NCI-H2196 (cell line): ENCODE results near the gene PHF21B.

ENCODE experiments used
- DNase-seq: peaks from one replicate; lab custom pipeline; 2025; ENCODE audit not compliant: unreplicated experiment; lab: John Stamatoyannopoulos, UW

The PHF21B gene

DNA sequence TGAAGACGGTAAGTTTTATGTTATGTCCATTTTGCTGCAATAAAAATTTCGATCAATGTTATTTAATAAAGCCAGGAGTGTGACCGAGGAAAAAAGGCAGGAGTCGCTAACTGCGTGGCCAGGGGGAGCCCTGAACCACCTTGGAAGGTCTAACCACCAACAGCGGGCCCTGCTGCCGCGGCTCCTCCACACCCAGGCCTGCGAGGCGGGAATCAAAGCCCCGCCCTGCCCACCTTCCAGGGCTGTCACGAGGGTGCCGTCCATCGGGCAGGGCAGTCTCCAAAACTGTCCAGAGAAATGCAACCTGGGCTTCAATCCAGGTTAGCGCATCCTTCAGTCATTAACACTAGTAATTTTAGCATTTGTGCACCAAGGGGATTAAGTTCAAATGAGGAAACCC is 19.0 kb downstream of the PHF21B start:
- no peak for DNase-seq

DNA sequence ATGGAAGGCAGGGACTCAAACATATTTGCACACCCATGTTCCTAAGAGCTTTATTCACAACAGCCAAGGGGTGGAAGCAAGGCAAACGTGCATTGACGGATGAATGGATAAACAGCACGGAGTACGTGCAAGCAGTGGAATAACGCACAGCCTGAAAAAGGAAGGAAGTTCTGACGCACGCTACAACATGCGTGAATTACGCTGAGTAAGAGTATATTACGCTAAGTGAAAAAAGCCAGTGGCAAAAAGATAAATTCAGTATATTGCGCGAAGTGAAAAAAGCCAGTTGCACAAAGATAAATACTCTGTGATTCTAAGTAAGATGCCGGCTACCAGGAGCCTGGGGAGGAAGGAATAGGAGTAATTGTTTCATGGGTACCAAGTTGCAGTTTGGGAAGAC is 19.5 kb downstream of the PHF21B start:
- no peak for DNase-seq

DNA sequence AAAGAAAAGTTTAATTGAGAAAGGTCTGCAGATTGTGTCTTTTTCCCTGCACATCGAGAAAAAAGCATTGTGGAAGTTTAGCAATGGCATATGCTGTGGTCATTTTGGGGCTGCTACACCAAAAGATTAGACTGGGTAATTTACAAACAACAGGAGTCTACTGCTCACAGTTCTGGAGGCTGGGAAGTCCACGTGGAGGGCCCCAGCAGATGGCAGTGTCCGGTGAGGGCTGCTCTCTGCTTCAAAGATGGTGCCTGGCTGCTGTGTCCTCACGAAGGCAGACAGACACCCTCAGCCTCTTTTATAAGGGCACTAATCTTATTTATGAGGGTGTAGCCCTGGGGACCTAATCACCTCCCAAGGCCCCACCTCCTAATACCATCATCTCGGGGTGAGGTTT is 21.1 kb downstream of the PHF21B start:
- DNase-seq: no peak

DNA sequence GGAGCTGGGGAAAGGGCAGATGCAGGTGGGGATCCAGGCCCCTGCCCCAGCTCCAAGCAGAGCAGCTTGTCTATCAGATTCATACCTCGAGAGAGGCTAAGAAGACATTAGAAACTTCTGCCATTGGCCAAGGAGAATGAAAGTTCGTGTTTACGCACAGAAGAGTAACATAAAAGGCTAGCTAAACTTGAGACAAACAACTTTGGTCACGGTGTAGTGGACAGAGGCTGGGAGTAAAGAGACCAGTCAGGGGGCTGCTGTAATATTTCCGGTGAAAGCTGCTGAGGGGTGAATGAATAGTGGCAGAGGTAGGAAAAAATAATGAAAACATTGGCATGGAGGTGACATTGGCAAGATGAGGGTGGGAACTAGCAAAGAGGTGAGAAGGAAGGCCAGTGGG is 22.9 kb downstream of the PHF21B start:
- no peak for DNase-seq

DNA sequence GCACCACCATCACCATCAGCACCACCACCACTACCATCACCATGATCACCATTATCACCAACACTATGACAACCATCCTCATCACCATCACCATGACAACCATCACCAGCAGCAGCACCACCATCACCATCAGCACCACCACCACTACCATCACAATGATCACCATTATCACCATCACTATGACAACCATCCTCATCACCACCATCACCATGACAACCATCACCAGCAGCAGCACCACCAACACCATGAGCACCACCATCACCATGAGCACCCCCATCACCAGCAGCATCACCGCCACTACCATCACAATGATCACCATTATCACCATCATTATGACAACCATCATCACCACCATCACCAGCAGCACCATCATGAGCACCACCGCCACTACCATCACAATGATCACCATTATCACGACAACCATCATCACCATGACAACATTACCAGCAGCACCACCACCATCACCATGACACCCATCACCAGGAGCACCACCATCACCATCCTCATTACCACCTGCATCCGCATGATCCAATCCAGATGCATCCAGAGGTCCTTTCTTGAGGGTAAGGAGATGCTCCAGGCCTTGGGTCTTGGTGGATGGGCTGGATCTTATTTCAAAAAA is 23.8 kb downstream of the PHF21B start:
- no peak for DNase-seq

DNA sequence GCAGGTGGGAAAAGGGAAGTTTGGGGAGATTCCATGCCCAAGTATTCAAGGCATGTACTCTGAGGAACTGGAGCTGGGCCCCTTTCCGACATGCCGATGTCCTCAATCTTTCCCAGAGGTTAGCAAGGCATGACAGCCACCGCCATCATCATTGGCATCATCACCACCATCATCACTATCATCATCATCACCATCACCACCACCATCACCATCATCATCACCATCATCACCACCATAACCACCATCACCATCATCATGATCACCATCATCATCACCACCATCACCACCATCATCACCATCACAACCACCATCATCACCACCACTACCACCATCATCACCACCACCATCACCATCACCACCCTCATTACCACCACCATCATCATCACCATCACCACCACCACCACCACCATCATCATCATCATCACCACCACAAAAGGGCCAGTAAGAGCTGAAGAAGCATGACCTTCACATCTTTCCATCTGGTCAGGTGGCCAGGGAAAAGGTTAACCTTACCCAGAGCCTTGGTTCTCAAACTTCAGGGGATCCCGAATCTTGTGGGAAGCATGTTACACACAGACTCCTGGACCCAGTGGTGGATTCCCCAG is 25.8 kb downstream of the PHF21B start:
- no peak for DNase-seq

DNA sequence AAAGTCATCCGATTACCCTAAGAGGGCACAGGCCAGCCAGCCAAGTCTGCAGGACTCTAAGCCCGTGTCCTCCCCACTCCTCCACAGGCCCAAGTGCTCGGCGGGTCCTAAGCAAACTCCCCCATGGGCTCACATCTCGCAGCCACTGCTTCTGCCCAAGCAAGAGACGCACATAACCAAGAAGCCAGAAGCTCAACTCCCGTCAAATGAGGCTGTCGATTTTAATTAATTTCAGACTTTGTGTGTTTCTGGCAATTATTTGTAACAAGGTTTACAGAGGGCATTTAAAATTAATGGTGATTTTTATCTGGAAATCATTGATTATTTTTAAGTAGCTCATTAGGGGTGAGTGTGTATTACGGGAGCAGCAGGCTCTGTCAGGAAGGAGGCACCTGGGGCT is 27.4 kb downstream of the PHF21B start:
- DNase-seq: no peak

DNA sequence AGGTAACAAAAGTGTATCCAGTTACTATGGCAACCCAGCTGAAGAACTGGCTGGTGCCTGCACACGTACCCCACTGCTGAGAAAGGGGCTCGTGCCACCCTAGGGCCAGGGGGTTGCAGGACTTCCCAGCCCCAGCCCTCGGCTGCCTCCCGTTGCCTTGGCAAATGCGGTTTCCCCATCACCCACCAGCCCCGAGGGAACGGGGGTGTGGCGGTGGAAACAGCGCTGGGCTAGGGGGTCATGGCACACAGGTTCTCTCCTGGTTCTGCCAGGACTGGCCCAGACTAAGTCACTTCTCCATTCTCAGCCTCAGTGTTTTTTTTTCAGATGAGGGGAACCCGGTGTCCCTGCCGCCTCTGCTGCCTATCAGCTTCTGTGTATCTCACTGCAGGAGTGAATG is 27.9 kb downstream of the PHF21B start:
- no peak for DNase-seq

DNA sequence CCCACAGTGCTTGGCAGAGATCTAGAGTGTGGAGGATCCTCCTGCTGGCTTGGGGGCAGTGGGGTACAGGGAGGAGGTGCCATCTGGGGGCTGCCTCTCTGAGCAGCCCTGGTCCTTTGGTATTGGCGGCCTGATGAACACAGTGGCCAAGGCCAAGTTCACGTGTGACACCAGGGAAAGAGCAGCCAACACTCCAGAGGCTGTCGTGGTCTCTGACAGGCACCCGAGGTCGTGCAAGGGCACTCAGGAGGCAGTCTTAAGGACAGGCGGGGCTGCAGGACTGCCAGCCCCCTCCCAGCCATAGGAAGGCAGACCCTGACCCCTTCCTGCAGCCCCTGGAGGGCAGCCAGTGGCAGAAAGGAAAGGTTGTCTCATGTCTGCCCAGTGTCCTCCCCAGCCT is 30.7 kb downstream of the PHF21B start:
- no peak for DNase-seq

DNA sequence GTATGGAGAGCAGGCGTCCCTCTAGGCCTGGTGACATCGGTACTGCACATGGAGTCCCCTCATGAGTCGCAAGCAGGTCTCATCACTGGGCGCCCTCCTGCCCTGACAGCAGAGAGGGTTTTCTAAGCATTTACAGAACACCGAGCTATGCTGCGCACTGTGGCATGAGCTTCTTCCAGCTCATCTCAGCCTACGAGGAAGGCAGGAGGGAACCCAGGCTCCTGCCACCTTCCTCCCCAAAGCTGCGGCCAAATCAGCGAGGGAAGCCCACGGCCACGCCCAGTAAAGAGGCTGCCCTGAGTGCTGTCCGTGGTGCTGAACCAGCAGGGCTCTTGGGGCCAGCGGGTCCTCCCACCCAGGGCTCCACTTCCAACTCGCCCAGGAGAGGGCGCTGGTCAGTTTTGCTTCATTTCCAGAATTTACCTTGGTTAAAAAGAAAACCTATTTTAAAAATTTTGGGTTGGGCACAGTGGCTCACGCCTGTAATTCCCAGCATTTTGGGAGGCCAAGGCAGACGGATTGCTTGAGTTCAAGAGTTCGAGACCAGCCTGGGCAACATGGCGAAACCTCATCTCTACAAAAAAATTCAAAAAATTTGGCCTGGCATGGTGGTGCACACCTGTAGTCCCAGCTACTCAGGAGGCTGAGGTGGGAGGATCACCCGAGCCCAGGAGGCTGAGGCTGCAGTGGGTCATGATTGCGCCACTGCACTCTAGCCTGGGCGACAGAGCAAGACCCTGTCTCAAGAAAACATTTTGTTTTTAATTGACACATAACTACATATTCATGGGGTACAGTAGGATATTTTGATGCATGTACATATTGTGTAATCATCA is 34.2 kb downstream of the PHF21B start:
- peak; percentile 57 for DNase-seq

DNA sequence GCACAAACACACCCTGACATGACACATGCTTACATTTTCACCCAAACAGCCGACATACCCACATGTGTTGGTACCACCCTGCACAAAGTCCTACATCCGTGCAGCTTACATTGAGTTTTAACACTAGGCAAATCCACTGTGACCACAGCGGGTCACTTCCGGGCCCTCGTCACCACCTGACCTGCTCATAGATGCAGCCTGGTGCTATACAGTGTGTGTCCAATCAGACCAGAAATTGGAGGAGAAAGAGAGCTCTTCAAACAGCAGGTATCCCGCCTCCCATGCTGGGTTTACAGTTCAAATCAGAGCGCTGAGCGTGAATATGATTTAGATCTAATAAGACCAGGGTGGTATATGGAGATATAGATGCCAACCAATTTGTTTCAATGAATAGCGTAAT is 35.4 kb downstream of the PHF21B start:
- no peak for DNase-seq

DNA sequence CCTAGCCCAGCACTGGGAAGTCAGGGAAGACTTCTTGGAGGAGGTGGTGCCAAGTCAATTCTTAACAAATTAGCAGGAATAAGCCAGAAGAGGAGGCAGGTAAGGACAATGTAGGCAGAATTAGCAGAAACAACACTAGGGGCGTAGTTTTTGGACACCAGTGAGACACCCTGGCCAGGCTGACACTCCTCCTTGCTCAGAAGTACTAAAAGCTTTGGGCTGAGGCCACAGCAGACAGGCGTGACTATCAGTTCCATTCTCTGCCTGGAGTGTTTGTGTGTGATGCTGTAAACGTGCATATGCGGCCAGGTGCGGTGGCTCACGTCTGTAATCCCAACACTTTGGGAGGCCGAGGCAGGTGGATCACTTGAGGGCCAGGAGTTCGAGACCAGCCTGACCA is 36.0 kb downstream of the PHF21B start:
- no peak for DNase-seq

DNA sequence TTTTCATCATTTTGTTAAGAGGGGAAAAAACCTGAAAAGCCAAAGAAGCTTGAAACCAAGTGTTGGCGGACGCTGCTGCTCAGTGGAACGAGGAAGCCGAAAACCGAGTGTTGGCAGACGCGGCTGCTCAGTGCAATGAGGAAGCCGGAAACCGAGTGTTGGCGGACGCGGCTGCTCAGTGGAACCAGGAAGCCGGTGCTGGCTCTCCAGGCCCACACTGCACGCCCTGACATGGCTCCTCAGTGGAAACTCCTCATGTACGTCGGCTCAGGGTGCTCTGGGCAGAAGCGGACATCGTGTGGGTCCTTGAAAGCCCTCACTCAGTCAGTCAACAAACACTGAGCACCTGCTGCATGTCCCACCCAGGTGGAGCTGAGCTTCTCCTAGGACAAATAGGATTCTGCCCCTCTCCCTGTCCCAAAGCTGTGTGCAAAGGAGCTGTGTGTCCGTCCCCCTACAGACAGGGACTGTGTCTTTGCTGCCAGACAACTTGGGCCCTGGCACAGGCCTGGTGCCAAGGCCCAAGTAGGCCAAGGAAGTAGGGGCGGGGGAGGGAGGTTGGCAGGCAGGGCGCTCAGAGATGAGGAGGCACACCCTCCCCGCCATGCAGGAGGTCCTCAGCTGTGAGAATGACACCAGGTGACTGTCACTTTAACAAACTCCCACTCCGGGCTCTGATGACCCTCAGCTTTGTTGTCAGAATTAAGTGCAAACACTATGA is 37.3 kb downstream of the PHF21B start:
- no peak for DNase-seq

DNA sequence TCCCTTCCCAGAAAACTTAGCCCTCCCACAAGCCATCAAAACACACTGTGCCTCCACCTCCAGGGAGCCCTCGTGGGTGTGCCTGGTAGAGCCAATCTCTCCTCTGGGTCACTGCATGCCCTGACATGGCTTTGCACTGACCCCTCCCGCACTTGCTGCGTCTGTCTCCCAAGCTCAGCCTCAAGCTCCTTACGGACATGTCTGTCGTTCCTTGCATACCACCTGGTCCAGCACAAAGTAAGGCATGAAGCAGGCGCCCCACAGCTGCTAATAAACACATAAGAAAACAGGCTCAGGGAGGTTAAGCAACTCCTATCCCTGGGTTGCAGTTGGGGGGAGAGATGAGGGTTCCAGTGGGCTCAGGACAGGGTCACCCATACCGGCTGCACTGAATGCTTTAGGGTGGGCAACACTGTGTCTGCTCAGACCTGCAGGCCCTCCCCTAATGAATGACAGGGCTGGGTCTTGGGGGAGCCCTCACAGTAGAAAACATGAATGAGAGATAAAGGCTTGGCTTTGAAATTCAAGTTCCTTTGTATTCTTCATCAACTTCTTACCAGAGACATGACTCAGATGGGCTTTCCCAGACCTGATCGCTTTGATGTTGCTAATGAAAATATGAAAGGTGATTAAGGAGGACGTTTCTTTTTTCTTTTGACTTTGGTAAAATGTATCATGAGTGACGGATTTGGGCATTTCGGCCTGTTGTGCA is 38.0 kb downstream of the PHF21B start:
- DNase-seq: no peak

DNA sequence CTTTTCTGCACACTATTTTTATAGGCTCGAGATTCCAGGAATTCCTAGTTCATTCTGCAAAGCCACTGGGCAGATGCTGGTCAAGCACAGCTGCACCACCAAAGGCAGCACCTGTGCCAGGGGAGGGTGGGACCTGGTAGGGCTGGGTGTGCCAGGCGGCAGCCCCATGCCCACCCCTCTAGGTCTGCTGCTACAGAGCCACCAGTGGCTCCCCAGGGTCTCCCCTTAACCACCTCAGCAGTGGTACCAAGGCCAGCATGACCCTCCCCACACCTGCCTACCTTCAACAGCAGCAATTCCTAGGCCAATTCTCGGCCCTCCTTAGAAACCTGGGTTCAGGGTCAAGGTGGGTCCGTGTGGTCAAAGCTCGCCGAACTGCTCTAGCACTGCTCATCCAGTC is 39.5 kb downstream of the PHF21B start:
- DNase-seq: no peak

DNA sequence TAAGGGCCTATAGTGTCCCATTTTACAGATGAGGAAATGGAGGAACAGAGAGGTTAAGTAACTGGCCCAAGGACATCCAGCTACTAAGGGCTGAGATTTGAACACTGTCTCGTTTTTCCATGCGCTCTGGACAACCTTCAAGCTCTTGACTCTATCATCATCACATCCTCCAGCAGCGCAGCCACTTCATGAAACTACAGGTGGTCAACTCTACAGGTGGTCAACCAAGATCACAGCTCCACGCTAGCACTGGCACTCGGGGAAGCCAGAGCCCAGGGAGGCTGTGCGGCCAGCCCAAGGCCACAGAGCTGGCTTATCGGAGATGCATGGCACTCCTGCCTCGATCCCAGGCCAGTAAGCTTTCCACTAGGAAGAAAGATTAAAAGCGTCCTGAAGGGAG is 40.0 kb downstream of the PHF21B start:
- DNase-seq: no peak

DNA sequence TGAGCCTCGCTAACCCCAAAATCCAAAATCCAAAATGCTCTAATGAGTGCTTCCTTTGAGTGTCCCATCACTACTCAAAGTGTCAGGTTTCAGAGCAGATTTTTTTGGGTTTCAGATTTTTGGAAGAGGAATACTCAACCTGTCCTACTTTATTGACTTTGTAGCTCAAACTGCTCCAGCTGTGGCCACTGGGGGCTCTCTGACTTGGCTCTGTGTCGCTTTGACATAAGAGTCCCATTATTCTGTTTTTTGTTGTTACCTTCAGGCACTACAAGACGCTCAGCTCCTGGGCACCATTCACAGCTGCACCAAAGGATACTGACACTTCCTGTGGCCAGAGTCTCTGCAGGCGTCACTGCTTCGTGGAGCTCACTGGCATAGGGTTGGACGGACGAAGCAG is 41.1 kb downstream of the PHF21B start:
- DNase-seq: no peak

DNA sequence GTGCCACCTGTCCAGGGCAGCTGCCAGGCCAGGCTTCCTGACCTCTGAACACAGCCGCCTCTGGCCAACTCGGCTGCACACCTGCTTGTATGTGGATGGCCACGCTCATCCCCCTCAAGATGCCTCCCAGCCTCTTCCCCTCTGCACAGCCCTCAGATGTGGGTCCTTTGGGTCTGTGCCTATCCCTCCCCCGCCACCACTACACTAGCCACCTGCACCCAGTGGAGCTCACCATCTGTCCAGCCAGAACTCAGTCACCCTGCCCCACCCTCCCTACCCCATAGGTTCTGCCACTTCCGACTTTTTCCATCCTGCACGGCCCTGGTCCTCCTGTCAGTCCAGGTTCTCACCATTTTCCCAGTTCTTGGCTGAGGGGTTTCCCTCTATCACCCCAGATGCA is 44.6 kb downstream of the PHF21B start:
- peak; percentile 60 for DNase-seq

DNA sequence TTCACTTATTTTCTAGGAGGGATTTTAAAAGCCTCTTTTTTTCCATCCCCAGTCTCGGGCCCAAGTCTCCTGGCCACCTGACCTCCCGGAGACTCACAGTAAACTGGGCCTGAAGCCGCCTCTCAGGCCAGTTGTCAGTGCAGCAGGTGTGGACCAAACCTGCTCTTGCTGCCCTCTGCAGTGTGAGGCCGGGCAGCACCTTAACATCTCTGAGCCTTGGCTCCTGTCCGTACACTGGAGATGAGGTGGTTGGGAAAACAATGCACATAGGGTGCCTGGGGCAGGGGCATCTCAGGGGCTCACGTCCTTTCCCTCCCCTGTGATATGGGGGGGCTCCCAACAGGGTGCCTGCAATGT is 45.1 kb downstream of the PHF21B start:
- DNase-seq: peak; percentile 44

DNA sequence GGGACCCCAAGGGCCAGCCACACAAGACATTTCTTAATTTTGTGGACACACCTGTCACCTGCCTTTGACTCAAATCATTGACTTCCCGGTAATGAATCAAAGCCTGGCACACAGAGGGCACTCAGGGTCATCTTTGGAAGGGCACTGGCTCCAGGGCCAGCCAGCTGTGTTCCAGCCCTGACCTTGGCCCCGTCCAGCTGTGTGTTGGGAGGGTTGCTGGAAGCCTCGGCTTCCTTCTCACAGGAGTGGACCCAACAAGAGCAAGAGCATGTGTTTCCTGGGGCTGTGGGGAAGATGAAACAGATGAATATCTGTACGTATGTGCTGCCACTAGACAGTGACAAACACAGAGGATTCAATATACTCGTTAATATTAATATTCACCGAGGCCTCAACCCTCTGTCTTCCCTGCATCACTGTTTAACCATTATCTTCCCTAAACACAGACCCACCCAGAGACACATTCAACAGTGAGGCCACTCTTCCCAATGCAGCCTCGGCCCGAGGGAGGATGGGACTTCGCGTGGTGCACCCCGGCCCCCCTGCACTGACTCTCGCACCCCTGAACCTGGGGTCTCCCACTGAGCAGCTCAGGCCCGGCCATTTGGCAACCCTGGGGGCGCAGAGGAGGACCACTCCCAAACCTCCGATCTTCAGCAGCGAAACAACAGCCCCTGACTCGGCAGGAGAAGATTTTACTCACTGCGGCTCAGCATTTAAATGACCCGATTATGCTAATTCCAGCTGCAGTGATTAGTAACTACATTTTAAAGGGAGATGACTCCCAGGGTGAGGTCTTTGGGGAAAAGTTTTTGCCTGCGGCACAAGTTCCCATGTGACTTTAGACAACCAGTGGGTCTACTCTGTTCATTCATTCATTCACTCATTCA is 45.7 kb downstream of the PHF21B start:
- DNase-seq: no peak
